H9 (cell line): Measurements from ENCODE around the gene ASB5. TPM values are rescaled to one million over a fixed set of nuclear protein-coding genes. Genes with fewer than 3 reads are reported as not detected.

Experiments used
- DNase-seq: peaks from one replicate; pipeline ENCODE4 v3.0.0-alpha.2; 2017
- H2AFZ ChIP-seq: one replicate; pipeline ENCODE4 v1.6.1; 2013; ENCODE audit warnings: mild to moderate bottlenecking, low read length, control low read depth, moderate library complexity
- H2AK5ac ChIP-seq: 2 replicates; pipeline ENCODE4 v1.6.1; 2013; ENCODE audit warnings: low read length, control low read depth, mixed read lengths; ENCODE audit not compliant: insufficient read length
- H2BK120ac ChIP-seq: one replicate; pipeline ENCODE4 v1.6.1; 2013; ENCODE audit warnings: low read depth, mild to moderate bottlenecking, low read length, control low read depth, inconsistent platforms; ENCODE audit not compliant: poor library complexity, severe bottlenecking
- H2BK12ac ChIP-seq: 2 replicates; pipeline ENCODE4 v1.6.1; 2013; ENCODE audit warnings: low read length, control low read depth, mixed read lengths, low read depth; ENCODE audit not compliant: insufficient read length
- H2BK15ac ChIP-seq: 2 replicates; pipeline ENCODE4 v1.6.1; 2013; ENCODE audit warnings: low read depth, low read length, control low read depth
- H2BK20ac ChIP-seq: one replicate; pipeline ENCODE4 v1.6.1; 2013; ENCODE audit warnings: low read depth, mild to moderate bottlenecking, low read length, control low read depth, inconsistent platforms; ENCODE audit not compliant: poor library complexity, severe bottlenecking
- H2BK5ac ChIP-seq: 2 replicates; pipeline ENCODE4 v1.6.1; 2013; ENCODE audit warnings: low read length, control low read depth, mixed read lengths; ENCODE audit not compliant: insufficient read length
- H3K14ac ChIP-seq: 2 replicates; pipeline ENCODE4 v1.6.1; 2013; ENCODE audit warnings: low read length, control low read depth; ENCODE audit not compliant: insufficient read depth
- H3K18ac ChIP-seq: 2 replicates; pipeline ENCODE4 v1.6.1; 2013; ENCODE audit warnings: low read depth, mild to moderate bottlenecking, mixed read lengths, low read length, control low read depth; ENCODE audit not compliant: insufficient read length
- H3K23ac ChIP-seq: 2 replicates; pipeline ENCODE4 v1.6.1; 2013; ENCODE audit warnings: low read length, control low read depth, mixed read lengths, low read depth; ENCODE audit not compliant: insufficient read length
- H3K23me2 ChIP-seq: 2 replicates; pipeline ENCODE4 v1.6.1; 2013; ENCODE audit warnings: low read depth, mild to moderate bottlenecking, mixed read lengths, low read length, control low read depth; ENCODE audit not compliant: insufficient read length, poor library complexity, severe bottlenecking
- H3K27ac ChIP-seq: 2 replicates; pipeline ENCODE4 v1.5.1; 2013; ENCODE audit warnings: low read length, control low read depth, mixed read lengths, low read depth; ENCODE audit not compliant: insufficient read length
- H3K27me3 ChIP-seq: 2 replicates; pipeline ENCODE4 v1.6.1; 2013; ENCODE audit warnings: low read length, control low read depth, inconsistent platforms; ENCODE audit not compliant: insufficient read depth
- H3K4ac ChIP-seq: 2 replicates; pipeline ENCODE4 v1.6.1; 2013; ENCODE audit warnings: low read depth, mild to moderate bottlenecking, control low read depth, inconsistent platforms, low read length, moderate library complexity
- H3K4me1 ChIP-seq: 2 replicates; pipeline ENCODE4 v1.6.1; 2013; ENCODE audit warnings: low read length, control low read depth, inconsistent platforms; ENCODE audit not compliant: insufficient read depth
- H3K4me2 ChIP-seq: 2 replicates; pipeline ENCODE4 v1.6.1; 2013; ENCODE audit warnings: low read length, control low read depth, mixed read lengths; ENCODE audit not compliant: insufficient read length, insufficient read depth
- H3K56ac ChIP-seq: 2 replicates; pipeline ENCODE4 v1.6.1; 2013; ENCODE audit warnings: low read depth, mild to moderate bottlenecking, mixed read lengths, low read length, control low read depth; ENCODE audit not compliant: insufficient read length
- H3K79me1 ChIP-seq: 2 replicates; pipeline ENCODE4 v1.6.1; 2013; ENCODE audit warnings: low read depth, mild to moderate bottlenecking, moderate library complexity, low read length, control low read depth, inconsistent platforms; ENCODE audit not compliant: insufficient read depth, poor library complexity, severe bottlenecking
- H3K79me2 ChIP-seq: 2 replicates; pipeline ENCODE4 v1.6.1; 2013; ENCODE audit warnings: low read length, control low read depth, inconsistent platforms; ENCODE audit not compliant: insufficient read depth
- H3K9ac ChIP-seq: 2 replicates; pipeline ENCODE4 v1.6.1; 2013; ENCODE audit warnings: low read length, control low read depth, mixed read lengths; ENCODE audit not compliant: insufficient read length; ENCODE audit errors: extremely low read depth
- H3K9me3 ChIP-seq: one replicate; pipeline ENCODE4 v1.6.1; 2013; ENCODE audit warnings: low read depth, low read length, inconsistent platforms; ENCODE audit not compliant: control insufficient read depth
- H3T11ph ChIP-seq: one replicate; pipeline ENCODE4 v1.6.1; 2013; ENCODE audit warnings: mild to moderate bottlenecking, low read length, control low read depth, inconsistent platforms
- H4K20me1 ChIP-seq: one replicate; pipeline ENCODE4 v1.6.1; 2013; ENCODE audit not compliant: control insufficient read depth, insufficient read length, insufficient read depth
- H4K5ac ChIP-seq: 2 replicates; pipeline ENCODE4 v1.6.1; 2013; ENCODE audit warnings: low read depth, mild to moderate bottlenecking, mixed read lengths, low read length, control low read depth; ENCODE audit not compliant: insufficient read length
- H4K8ac ChIP-seq: replicated peaks from 2 replicates; pipeline ENCODE4 v1.6.1; 2013; ENCODE audit warnings: low read length, control low read depth, mixed read lengths, low read depth; ENCODE audit not compliant: insufficient read length
- H4K91ac ChIP-seq: 2 replicates; pipeline ENCODE4 v1.6.1; 2013; ENCODE audit warnings: low read depth, mild to moderate bottlenecking, moderate library complexity, mixed read lengths, low read length, control low read depth; ENCODE audit not compliant: insufficient read length
- H3K27ac Mint-ChIP-seq, 3 experiments: 2 replicates in 2 of 3; 3 replicates in 1 of 3; pipeline ENCODE4 v1.8.0; 2020 to 2021; ENCODE audit warnings: mixed read lengths in 3 of 3, mild to moderate bottlenecking in 1 of 3, moderate library complexity in 1 of 3
- H3K27me3 Mint-ChIP-seq: 2 replicates; pipeline ENCODE4 v1.8.0; 2021; ENCODE audit warnings: low read depth, mild to moderate bottlenecking, moderate library complexity, mixed read lengths
- H3K36me3 Mint-ChIP-seq, 3 experiments: 2 replicates in 2 of 3; 3 replicates in 1 of 3; pipeline ENCODE4 v1.8.0; 2020 to 2021; ENCODE audit warnings: low read depth in 3 of 3, mixed read lengths in 3 of 3; ENCODE audit not compliant: insufficient read depth in 1 of 3
- H3K4me1 Mint-ChIP-seq, 2 experiments: 2 replicates each; pipeline ENCODE4 v1.8.0; 2020; ENCODE audit warnings: mixed read lengths in 2 of 2
- H3K4me3 Mint-ChIP-seq, 2 experiments: 2 replicates in 1 of 2; 3 replicates in 1 of 2; pipeline ENCODE4 v1.8.0; 2020 to 2021; ENCODE audit warnings: mild to moderate bottlenecking in 2 of 2, mixed read lengths in 2 of 2, moderate library complexity in 1 of 2
- H3K9me3 Mint-ChIP-seq, 2 experiments: 2 replicates in 1 of 2; 3 replicates in 1 of 2; pipeline ENCODE4 v1.8.0; 2020; ENCODE audit warnings: mild to moderate bottlenecking in 2 of 2, mixed read lengths in 2 of 2, moderate library complexity in 1 of 2
- CTCF ChIP-seq: fragments of 200-600 bp; sonication (generic); conservative IDR thresholded peaks from 3 replicates; pipeline ENCODE4 v1.8.0; 2021; ENCODE audit warnings: antibody characterized with exemption, mild to moderate bottlenecking
- WGBS: extraction: QIAGEN DNeasy Blood & Tissue Kit; methylation state at CpG from one replicate; pipeline ENCODE4 v1.1.7; 2013; ENCODE audit warnings: missing lambda C conversion rate, low lambda C conversion rate, mixed read lengths; ENCODE audit not compliant: insufficient read length; ENCODE audit errors: extremely low coverage; 5-methylcytosine and 5-hydroxymethylcytosine counted together
- total RNA-seq: library from RNA; stranded (reverse); gene quantifications from 2 replicates; pipeline ENCODE4 v1.2.1, GENCODE V29; 2021

Gene ASB5
- total RNA-seq, 1 experiment from 2014 or later = not detected

DNA sequence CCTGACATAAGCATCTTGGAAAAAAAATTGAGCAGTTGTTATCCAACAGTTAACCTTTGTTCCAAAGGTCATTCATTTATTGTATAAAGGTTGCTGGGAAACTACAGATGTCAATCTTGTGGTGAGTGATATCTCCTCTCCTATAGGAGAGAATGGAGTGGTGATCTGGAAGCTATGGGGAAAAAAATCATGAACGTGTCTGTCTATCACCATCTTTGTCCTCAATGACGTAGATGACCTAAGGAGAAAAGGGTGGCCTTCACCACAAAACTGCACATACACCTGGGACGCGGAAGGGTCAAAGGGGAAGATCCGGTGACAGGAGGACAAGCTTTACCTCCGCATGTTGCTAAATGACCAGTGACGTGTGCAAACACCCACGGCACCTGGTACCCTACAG is 27.3 kb downstream of the ASB5 start:
- Histone ChIP-seq H3K23me2 (no peaks in the 10 kb centered on the region), H2BK12ac (no peak overlapping the region), H3K79me1 (no peaks in the 10 kb centered on the region), H3K9me3 (no peaks in the 10 kb centered on the region), H3K79me2 (no peaks in the 10 kb centered on the region), H3K56ac (no peak overlapping the region), H3K23ac (no peak overlapping the region), H3K4ac (no peak overlapping the region), H4K5ac (no peak overlapping the region), H3T11ph (no peak overlapping the region), H3K14ac (no peak overlapping the region), H3K4me1 (no peaks in the 10 kb centered on the region), H3K9ac (no peak overlapping the region), H2BK5ac (no peak overlapping the region), H2BK120ac (no peak overlapping the region), H2AFZ (no peak overlapping the region), H2BK15ac (no peak overlapping the region), H4K20me1 (no peaks in the 10 kb centered on the region), H4K8ac (no peak overlapping the region), H2AK5ac (no peak overlapping the region), H3K18ac (no peak overlapping the region), H3K27me3 (no peaks in the 10 kb centered on the region), H4K91ac (no peak overlapping the region), H3K4me2 (no peak overlapping the region), H2BK20ac (no peak overlapping the region), H3K27ac (no peak overlapping the region)
- Mint-ChIP-seq H3K36me3 (no peaks in the 10 kb centered on the region), H3K27me3 (no peaks in the 10 kb centered on the region), H3K9me3 (no peaks in the 10 kb centered on the region; a peak in 1 of 5 replicates), H3K4me1 (peaks cover 9 to 10% of the 10 kb centered on the region in 2 experiments), H3K4me3 (no peak overlapping the region), H3K27ac (no peak overlapping the region)
- no CpG with 5 or more reads among the region's 8 CpGs for WGBS
- TF ChIP-seq CTCF = no peak
- no peak for DNase-seq
